ENCODE results near the gene SLCO3A1. TPM values are rescaled to one million over a fixed set of nuclear protein-coding genes. Genes with fewer than 3 reads are reported as not detected.

The SLCO3A1 gene
- total and polyA plus RNA-seq, 4 donors: 1.6 to 3.6 (median 2.4) TPM

DNA sequence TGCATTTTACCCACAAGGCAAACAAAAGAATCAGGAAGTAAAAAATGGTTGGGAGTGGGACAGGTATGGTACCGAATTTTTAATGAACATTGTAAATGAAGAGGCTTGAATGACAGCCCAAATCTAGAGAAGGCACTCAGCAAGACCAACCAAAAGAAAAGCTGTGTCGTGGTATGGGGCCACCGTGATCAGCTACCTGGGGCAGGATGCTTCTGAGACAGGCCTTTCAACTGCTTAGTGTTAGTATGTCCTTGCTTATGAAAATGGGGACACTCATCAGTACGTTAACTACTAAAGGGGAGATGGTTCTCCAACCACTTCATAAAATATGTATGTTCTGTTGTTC lies 311.5 kb downstream of the SLCO3A1 start:
- Histone ChIP-seq H3K4me1 (ENCODE audit: control insufficient read depth in 4 of 4, insufficient read depth in 4 of 4, low read length in 3 of 4) (peaks cover 5 to 43% (median 29%) of the 10 kb centered on the region in 4 donors), H3K27me3 (ENCODE audit: control insufficient read depth in 4 of 4, insufficient read depth in 4 of 4, low read length in 3 of 4) (no peaks in the 10 kb centered on the region), H3K27ac (ENCODE audit: low read depth in 1 of 2, low read length in 2 of 2) (peak overlapping the region; percentile 25 to 64), H3K4me3 (ENCODE audit: low read depth in 1 of 3, low read length in 3 of 3) (no peak overlapping the region), H3K9me3 (ENCODE audit: control insufficient read depth in 4 of 4, low read length in 3 of 4) (no peaks in the 10 kb centered on the region), H3K9ac (ENCODE audit: low read depth in 1 of 2, low read length in 2 of 2) (no peak overlapping the region), H3K36me3 (ENCODE audit: control insufficient read depth in 4 of 4, insufficient read depth in 3 of 4, low read depth in 1 of 4, low read length in 3 of 4) (no peaks in the 10 kb centered on the region)
- no peak for DNase-seq (ENCODE audit: low spot score)
- 56% methylated on average over 4 of the region's 4 CpGs for WGBS
- TF ChIP-seq EGR1 (IDR thresholded peaks at IDR 0.05; ENCODE audit: low read depth in 2 of 2) (no peak), NR2F2 (IDR thresholded peaks at IDR 0.05) (no peak), TAF1 (conservative IDR thresholded peaks at IDR 0.05) (no peak), ATF3 (IDR thresholded peaks at IDR 0.05) (no peak), YY1 (IDR thresholded peaks at IDR 0.05) (no peak), HNF4A (conservative IDR thresholded peaks at IDR 0.05) (peak in 1 of 2 donors; percentile 29), CTCF (IDR thresholded peaks at IDR 0.05; ENCODE audit: low read depth, low read length, missing input control) (no peak), JUND (IDR thresholded peaks at IDR 0.05) (no peak), RXRA (IDR thresholded peaks at IDR 0.05) (peak in 1 of 2 donors; percentile 46), FOXA1 (IDR thresholded peaks at IDR 0.05) (no peak), RAD21 (IDR thresholded peaks at IDR 0.05) (no peak), GABPA (IDR thresholded peaks at IDR 0.05 in 1 of 2, conservative IDR thresholded peaks at IDR 0.05 in 1 of 2) (no peak), FOXA2 (IDR thresholded peaks at IDR 0.05) (no peak), HNF4G (IDR thresholded peaks at IDR 0.05) (no peak), SP1 (IDR thresholded peaks at IDR 0.05) (peak; percentile 69)
- TF ChIP-seq, protein P1, sequence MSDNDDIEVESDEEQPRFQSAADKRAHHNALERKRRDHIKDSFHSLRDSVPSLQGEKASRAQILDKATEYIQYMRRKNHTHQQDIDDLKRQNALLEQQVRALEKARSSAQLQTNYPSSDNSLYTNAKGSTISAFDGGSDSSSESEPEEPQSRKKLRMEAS (IDR thresholded peaks at IDR 0.05): no peak
- TF ChIP-seq, protein P2, sequence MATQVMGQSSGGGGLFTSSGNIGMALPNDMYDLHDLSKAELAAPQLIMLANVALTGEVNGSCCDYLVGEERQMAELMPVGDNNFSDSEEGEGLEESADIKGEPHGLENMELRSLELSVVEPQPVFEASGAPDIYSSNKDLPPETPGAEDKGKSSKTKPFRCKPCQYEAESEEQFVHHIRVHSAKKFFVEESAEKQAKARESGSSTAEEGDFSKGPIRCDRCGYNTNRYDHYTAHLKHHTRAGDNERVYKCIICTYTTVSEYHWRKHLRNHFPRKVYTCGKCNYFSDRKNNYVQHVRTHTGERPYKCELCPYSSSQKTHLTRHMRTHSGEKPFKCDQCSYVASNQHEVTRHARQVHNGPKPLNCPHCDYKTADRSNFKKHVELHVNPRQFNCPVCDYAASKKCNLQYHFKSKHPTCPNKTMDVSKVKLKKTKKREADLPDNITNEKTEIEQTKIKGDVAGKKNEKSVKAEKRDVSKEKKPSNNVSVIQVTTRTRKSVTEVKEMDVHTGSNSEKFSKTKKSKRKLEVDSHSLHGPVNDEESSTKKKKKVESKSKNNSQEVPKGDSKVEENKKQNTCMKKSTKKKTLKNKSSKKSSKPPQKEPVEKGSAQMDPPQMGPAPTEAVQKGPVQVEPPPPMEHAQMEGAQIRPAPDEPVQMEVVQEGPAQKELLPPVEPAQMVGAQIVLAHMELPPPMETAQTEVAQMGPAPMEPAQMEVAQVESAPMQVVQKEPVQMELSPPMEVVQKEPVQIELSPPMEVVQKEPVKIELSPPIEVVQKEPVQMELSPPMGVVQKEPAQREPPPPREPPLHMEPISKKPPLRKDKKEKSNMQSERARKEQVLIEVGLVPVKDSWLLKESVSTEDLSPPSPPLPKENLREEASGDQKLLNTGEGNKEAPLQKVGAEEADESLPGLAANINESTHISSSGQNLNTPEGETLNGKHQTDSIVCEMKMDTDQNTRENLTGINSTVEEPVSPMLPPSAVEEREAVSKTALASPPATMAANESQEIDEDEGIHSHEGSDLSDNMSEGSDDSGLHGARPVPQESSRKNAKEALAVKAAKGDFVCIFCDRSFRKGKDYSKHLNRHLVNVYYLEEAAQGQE (IDR thresholded peaks at IDR 0.05): no peak
- TF ChIP-seq, protein P3, sequence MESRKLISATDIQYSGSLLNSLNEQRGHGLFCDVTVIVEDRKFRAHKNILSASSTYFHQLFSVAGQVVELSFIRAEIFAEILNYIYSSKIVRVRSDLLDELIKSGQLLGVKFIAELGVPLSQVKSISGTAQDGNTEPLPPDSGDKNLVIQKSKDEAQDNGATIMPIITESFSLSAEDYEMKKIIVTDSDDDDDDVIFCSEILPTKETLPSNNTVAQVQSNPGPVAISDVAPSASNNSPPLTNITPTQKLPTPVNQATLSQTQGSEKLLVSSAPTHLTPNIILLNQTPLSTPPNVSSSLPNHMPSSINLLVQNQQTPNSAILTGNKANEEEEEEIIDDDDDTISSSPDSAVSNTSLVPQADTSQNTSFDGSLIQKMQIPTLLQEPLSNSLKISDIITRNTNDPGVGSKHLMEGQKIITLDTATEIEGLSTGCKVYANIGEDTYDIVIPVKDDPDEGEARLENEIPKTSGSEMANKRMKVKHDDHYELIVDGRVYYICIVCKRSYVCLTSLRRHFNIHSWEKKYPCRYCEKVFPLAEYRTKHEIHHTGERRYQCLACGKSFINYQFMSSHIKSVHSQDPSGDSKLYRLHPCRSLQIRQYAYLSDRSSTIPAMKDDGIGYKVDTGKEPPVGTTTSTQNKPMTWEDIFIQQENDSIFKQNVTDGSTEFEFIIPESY (IDR thresholded peaks at IDR 0.05): no peak
